ENCODE results near the gene ROM1. TPM values are rescaled to one million over a fixed set of nuclear protein-coding genes. Genes with fewer than 3 reads are reported as not detected.

ROM1 gene
- polyA plus RNA-seq, 3 donors, result 0.51 to 1.4 (median 0.75) TPM

DNA sequence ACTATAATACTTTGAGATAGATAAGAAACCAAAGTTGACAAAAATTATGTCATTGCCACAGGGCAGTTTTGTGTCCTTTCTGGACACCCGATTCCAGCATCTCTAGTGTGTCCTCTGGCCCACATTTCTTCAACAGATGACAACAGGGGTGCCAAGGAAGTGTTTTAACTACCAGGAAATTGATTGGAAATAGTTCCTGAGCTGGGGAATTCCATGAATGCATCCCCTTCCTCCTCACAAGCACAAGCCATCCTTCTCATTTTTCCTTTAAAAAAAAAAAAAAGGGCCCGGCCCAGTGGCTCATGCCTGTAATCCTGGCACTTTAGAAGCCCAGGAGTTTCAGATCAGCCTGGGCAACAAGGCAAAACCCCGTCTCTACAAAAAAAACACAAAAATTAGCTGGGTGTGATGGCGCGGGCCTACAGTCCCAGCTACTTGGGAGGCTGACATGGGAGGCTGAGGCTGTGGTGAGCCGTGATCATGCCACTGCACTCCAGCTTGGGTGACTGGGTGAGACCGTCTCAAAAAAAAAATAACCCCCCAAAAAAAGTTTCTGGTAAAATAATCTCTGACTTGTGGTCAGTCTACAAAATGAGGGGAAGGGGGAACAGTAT, 9.5 kb downstream of the ROM1 start:
- Histone ChIP-seq H3K4me2 (replicated peaks; ENCODE audit: extremely low read depth, low read length, poor library complexity, severe bottlenecking) (peak overlapping the region; percentile 97), H3K4me3 (replicated peaks in 1 of 3; ENCODE audit: low read depth in 2 of 3, low read length in 3 of 3) (peak overlapping the region in 2 of 3 experiments; percentile 27 to 91), H3K79me2 (ENCODE audit: insufficient read depth, low read length) (peaks cover 21% of the 10 kb centered on the region), H2AFZ (ENCODE audit: insufficient read depth, low read depth, low read length, poor library complexity, severe bottlenecking) (peak overlapping the region; percentile 77), H3K9me3 (replicated peaks in 1 of 2; ENCODE audit: control insufficient read depth in 1 of 2, insufficient read depth in 1 of 2, low read length in 2 of 2) (no peaks in the 10 kb centered on the region), H4K20me1 (ENCODE audit: insufficient read depth, low read length) (no peaks in the 10 kb centered on the region), H3K27me3 (ENCODE audit: control insufficient read depth in 2 of 2, insufficient read depth in 2 of 2, low read length in 2 of 2) (no peaks in the 10 kb centered on the region), H3K27ac (ENCODE audit: low read depth in 1 of 2, low read length in 2 of 2) (peak overlapping the region; percentile 75 to 95), H3K9ac (ENCODE audit: insufficient read depth, low read length, poor library complexity, severe bottlenecking) (peak overlapping the region; percentile 72), H3K36me3 (replicated peaks in 1 of 2; ENCODE audit: control insufficient read depth in 1 of 2, insufficient read depth in 2 of 2, low read length in 2 of 2) (peaks cover 25 to 38% of the 10 kb centered on the region in 2 donors), H3K4me1 (ENCODE audit: control insufficient read depth in 1 of 2, insufficient read depth in 2 of 2, low read length in 2 of 2) (peaks cover 18 to 24% of the 10 kb centered on the region in 2 donors)
- peaks cover 18% of the 10 kb centered on the region for H3K4me1 Mint-ChIP-seq
- TF ChIP-seq CTCF (IDR thresholded peaks at IDR 0.05), result no peak
- no peak for DNase-seq
- H3K9me3 Mint-ChIP-seq, result no peaks in the 10 kb centered on the region
- no CpG with 5 or more reads among the region's 7 CpGs for WGBS (ENCODE audit: insufficient coverage)
- peaks cover 0 to 3% (median 0%) of the 10 kb centered on the region in 3 donors for H3K27me3 Mint-ChIP-seq (ENCODE audit: low read depth in 3 of 3)
- peaks cover 34 to 50% of the 10 kb centered on the region in 2 donors for H3K36me3 Mint-ChIP-seq
- peak overlapping the region; percentile 89 to 96 for H3K4me3 Mint-ChIP-seq
- intact Hi-C loops (cut with micrococcal nuclease), result no loop called here
- peak overlapping the region; percentile 92 to 97 (median 95) for H3K27ac Mint-ChIP-seq

GRCh38 chr11:62627713-62628112, 14.7 kb downstream of the ROM1 start:
- no peaks in the 10 kb centered on the region for H3K27me3 ChIP-seq (ENCODE audit: control insufficient read depth in 2 of 2, insufficient read depth in 2 of 2, low read length in 2 of 2)
- H3K79me2 ChIP-seq (ENCODE audit: insufficient read depth, low read length), result no peaks in the 10 kb centered on the region
- DNase-seq, result no peak
- peaks cover 75 to 83% of the 10 kb centered on the region in 2 donors for H3K36me3 Mint-ChIP-seq
- H3K27ac ChIP-seq (ENCODE audit: low read depth in 1 of 2, low read length in 2 of 2), result no peak overlapping the region
- H3K27me3 Mint-ChIP-seq (ENCODE audit: low read depth in 3 of 3), result peaks cover 0 to 3% (median 1%) of the 10 kb centered on the region in 3 donors
- no peaks in the 10 kb centered on the region for H3K9me3 ChIP-seq (replicated peaks in 1 of 2; ENCODE audit: control insufficient read depth in 1 of 2, insufficient read depth in 1 of 2, low read length in 2 of 2)
- H2AFZ ChIP-seq (ENCODE audit: insufficient read depth, low read depth, low read length, poor library complexity, severe bottlenecking), result no peak overlapping the region
- H3K4me1 ChIP-seq (ENCODE audit: control insufficient read depth in 1 of 2, insufficient read depth in 2 of 2, low read length in 2 of 2), result no peaks in the 10 kb centered on the region
- no peak overlapping the region for H3K4me3 ChIP-seq (replicated peaks in 1 of 3; ENCODE audit: low read depth in 2 of 3, low read length in 3 of 3)
- intact Hi-C loops (cut with micrococcal nuclease), result no loop called here
- peak overlapping the region in 1 of 7 donors; percentile 28 for H3K27ac Mint-ChIP-seq
- peaks cover 72 to 83% of the 10 kb centered on the region in 2 donors for H3K36me3 ChIP-seq (replicated peaks in 1 of 2; ENCODE audit: control insufficient read depth in 1 of 2, insufficient read depth in 2 of 2, low read length in 2 of 2)
- no peak overlapping the region for H3K4me3 Mint-ChIP-seq
- H3K9me3 Mint-ChIP-seq, result peaks cover 0 to 2% (median 0%) of the 10 kb centered on the region in 7 donors
- no peak overlapping the region for H3K4me2 ChIP-seq (replicated peaks; ENCODE audit: extremely low read depth, low read length, poor library complexity, severe bottlenecking)
- no peaks in the 10 kb centered on the region for H3K4me1 Mint-ChIP-seq
- no peak overlapping the region for H3K9ac ChIP-seq (ENCODE audit: insufficient read depth, low read length, poor library complexity, severe bottlenecking)
- WGBS (ENCODE audit: insufficient coverage), result 87% methylated on average over 1 of the region's 3 CpGs
- H4K20me1 ChIP-seq (ENCODE audit: insufficient read depth, low read length), result no peaks in the 10 kb centered on the region
- no peak for TF ChIP-seq CTCF (IDR thresholded peaks at IDR 0.05)

Measured in CD14-positive monocyte (primary cell).